ENCODE data around the gene SCAF1.
"Not testable (repeated sequence)": the region's sequence is repeated elsewhere in the genome, so short reads cannot be mapped to it uniquely, and the experiment has no call there.

Gene SCAF1

DNA sequence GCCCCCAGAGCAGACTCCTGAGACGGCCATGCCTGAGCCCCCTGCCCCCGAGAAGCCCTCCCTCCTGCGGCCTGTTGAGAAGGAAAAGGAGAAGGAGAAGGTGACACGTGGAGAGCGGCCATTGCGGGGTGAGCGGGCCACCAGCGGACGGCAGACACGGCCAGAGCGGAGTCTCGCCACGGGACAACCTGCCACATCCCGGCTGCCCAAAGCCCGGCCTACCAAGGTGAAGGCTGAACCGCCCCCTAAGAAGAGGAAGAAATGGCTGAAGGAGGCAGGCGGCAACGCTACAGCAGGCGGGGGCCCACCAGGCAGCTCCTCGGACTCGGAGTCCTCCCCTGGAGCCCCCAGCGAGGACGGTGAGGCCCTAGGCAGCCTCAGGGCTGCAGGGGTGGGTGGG lies 26.1 kb upstream of the SCAF1 start:
- no peak for DNase-seq (ENCODE audit: low read depth in 2 of 3, low spot score in 2 of 3)

- DNase-seq (ENCODE audit: low read depth in 2 of 3, low spot score in 2 of 3), result no peak
These were observed 25.5 kb upstream of the SCAF1 start for GRCh38 chr19:49616532-49616931.

DNA sequence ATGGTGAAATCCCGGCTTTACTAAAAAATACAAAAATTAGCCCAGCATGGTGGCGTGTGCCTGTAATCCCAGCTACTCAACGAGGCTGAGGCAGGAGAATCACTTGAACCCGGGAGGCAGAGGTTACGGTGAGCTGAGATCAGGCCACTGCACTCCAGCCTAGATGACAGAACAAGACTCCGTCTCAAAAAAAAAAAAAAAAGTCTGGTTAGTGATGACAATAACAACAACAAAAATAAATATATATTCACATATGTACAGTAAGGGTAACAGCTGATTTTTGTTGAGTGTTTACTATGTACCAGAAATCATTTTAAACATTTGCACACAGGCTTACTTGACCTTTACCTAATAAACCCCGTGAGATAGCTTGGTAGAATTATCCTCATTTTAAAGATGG lies 25.1 kb upstream of the SCAF1 start:
- DNase-seq (ENCODE audit: low read depth in 2 of 3, low spot score in 2 of 3), result no peak

DNA sequence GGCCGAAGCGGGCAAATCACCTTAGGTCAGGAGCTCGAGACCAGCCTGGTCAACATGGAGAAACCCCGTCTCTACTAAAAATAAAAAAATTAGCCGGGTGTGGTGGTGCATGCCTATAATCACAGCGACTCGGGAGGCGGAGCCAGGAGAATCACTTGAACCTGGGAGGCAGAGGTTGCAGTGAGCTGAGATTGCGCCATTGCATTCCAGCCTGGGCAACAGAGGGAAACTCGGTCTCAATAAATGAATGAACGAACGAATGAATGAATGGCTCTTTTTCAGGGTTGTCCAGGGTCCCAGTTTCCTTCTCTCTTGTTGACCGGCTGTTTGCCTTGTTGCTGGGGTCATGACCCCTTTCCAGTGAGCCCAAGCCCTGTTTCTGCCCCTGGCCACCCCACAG lies 24.1 kb upstream of the SCAF1 start:
- DNase-seq (ENCODE audit: low read depth in 2 of 3, low spot score in 2 of 3), result not testable (repeated sequence)

DNA sequence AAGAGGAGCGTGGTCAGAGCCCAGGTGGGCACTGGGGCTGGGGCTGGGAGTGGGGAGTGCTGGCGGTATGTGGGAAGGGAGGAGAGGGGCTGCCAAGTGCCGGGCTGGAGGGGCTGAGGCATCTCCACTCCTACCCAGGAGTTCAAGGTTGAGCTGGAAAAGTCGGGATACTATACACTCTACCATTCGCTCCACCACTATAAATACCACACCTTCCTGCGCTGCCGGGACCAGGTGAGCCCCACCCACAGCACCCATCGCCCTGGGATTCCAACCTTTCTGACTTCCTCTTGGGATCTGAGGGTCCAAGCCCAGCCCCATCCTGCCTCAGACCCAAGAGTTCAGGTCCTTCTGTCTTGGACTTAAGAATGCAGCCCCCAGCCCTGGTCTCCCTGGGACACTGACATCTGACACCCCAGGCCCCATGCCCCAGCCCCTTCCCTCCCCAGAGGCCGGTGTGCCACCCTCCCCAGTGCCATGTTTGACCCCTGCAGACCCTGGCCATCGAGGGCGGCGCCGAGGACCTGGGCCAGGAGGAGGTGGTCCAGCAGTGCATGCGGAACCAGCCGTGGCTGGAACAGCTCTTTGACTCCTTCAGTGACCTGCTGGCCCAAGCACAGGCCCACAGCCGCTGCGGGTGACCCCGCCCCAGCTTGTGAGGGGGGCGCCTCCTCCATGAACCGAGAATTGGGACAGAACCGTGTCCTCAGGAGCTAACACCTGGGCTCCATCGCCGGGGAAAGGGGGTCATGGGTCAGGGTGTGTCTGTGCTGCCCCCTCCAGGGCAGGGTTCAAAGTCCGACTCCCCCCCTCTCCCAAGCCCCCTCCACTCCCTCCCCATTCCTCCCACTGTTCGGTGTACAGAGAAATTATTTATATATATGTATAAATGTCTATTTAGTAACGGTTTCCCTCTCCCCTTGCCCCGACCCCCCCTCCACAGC lies 16.8 kb upstream of the SCAF1 start:
- no peak for DNase-seq (ENCODE audit: low read depth in 2 of 3, low spot score in 2 of 3)

GRCh38 chr19:49626226-49626625 lies 15.8 kb upstream of the SCAF1 start:
- no peak for DNase-seq (ENCODE audit: low read depth in 2 of 3, low spot score in 2 of 3)

- DNase-seq (ENCODE audit: low read depth in 2 of 3, low spot score in 2 of 3), result no peak
These were observed 12.3 kb upstream of the SCAF1 start for GRCh38 chr19:49629659-49630058.

DNA sequence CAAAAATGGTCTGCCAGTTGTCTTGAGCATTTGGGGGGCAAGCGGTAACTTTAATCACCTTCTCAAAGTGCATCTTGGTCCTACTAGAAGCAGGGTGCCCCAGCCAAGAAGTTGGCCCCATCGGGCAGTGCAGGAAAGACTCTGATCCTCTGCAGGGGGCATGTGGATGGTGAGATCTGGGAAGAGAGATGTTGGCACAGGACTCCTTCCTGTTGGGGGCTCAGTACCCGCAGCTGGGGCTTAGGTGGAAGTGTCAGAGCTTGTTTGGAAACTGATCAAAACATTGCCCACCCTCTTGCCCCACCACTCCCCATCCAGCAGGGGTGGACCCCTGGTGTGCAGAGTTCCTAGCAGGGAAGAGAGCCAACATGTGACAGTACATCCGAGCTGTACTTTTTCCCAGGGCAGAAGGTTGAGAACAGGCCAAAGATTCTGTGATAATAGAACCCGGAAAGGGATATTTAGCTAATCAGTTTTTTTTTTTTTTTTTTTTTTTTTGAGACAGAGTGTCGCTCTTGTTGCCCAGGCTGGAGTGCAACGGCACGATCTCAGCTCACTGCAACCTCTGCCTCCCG lies 10.9 kb upstream of the SCAF1 start:
- no peak for DNase-seq (ENCODE audit: low read depth in 2 of 3, low spot score in 2 of 3)

DNA sequence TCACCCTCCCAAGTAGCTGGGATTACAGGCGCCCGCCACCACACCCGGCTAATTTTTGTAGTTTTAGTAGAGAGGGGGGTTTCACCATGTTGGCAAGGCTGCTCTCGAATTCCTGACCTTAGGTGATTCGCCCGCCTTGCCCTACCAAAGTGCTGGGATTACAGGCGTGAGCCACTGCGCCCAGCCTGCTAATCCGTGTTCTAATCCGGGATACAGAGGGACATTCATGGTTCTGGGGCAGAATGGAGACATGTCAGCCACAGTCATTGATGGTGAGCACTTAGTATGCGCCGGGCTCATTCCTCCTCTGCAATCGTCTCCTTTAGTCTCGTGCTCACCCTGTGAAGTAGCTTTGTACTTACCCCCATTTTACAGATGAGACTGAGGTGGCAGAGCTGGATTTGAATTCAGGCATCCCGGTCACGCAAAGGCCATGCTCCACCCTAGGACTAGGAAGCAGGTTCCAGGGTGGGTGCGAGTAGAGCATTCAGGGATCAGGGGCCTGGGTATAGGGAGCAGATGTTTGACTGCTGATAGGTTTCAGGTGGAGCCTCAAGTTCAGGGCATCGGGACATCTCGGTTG lies 10.3 kb upstream of the SCAF1 start:
- DNase-seq (ENCODE audit: low read depth in 2 of 3, low spot score in 2 of 3), result no peak

DNA sequence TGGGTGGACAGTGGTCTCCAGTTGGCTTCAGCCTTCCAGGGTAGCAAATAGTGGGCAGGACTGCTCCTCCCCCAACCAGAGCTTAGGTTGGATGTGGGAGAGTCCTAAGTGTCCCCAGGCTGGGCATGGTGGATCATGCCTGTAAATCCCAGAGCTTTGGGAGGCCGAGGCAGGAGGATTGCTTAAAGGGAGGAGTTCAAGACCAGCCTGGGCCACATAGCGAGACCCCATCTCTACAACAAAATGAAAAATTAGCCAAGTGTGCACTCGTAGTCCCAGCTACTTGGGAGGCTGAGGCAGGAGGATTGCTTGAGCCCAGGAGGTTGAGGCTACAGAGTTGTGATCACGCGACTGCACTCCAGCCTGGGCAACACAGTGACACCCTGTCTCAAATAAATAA lies 9.4 kb upstream of the SCAF1 start:
- no peak for DNase-seq (ENCODE audit: low read depth in 2 of 3, low spot score in 2 of 3)

- not testable (repeated sequence) for DNase-seq (ENCODE audit: low read depth in 2 of 3, low spot score in 2 of 3)
These were observed 8.7 kb upstream of the SCAF1 start for GRCh38 chr19:49633273-49633672.

DNA sequence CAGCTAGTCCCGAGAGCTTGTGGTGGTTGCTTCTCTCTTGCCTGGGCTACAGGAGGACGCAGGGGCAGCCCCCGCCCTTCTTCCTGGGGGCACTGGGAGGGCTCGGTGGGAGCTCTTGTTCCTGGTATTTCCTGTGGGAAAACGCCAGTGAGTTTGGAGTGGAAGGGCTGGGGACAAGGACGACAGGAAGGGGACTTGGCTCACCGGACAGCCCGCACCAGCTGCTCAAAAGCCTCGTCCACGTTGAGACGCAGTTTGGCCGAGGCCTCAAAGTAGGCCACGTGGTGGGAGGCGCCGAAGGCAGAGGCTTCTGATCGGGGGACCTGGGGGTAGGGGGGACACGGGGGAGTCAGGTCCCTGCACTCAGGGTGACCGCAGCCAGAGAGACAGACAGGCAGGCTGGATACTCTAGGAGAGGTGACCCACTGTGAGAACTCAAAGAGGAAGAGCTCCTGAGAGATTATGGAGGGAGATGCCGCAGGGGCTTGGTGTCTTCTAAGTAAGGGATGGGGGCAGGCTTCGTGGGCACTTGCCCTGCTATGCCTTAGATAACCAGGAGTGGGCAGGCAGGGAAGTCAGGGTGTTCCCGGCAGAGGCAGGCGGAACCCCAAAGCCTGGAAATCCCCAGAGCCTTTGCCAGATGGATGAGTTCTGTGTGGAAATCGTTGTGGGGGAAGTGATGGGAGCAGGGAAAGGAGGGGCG lies 6.3 kb upstream of the SCAF1 start:
- no peak for DNase-seq (ENCODE audit: low read depth in 2 of 3, low spot score in 2 of 3)

DNA sequence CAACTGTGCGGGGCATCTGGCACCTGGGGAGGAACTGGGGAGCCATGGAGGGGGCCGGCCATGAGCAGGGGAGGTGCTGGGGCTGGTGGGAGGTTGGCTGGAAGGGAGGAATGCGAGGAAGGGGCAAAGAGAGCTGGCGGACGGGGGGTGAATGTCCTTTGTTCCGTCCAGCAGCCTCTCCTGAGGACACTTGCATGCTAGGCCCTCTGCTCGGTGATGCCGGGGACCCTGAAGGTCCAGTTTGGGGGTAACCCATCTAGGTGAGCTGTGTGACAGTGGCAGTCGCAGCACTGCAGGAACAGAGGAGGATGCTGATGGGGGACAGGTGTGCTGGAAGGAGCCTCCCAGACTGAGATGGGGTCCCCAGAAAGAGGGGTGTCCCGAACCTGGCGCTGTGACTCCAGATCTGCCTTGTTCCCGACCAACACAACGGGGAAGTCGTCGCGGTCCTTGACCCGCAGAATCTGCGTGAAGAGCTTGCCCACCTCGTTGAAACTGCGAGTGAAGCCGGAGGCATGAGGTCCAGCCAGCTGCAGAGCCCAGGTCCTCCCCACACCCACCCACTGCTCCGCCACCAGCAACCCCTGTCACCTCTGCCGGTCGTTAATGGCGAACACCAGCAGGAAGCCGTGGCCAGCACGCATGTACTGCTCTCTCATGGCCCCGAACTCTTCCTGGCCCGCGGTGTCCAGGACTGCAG lies 5.6 kb upstream of the SCAF1 start:
- DNase-seq (ENCODE audit: low read depth in 2 of 3, low spot score in 2 of 3), result no peak

DNA sequence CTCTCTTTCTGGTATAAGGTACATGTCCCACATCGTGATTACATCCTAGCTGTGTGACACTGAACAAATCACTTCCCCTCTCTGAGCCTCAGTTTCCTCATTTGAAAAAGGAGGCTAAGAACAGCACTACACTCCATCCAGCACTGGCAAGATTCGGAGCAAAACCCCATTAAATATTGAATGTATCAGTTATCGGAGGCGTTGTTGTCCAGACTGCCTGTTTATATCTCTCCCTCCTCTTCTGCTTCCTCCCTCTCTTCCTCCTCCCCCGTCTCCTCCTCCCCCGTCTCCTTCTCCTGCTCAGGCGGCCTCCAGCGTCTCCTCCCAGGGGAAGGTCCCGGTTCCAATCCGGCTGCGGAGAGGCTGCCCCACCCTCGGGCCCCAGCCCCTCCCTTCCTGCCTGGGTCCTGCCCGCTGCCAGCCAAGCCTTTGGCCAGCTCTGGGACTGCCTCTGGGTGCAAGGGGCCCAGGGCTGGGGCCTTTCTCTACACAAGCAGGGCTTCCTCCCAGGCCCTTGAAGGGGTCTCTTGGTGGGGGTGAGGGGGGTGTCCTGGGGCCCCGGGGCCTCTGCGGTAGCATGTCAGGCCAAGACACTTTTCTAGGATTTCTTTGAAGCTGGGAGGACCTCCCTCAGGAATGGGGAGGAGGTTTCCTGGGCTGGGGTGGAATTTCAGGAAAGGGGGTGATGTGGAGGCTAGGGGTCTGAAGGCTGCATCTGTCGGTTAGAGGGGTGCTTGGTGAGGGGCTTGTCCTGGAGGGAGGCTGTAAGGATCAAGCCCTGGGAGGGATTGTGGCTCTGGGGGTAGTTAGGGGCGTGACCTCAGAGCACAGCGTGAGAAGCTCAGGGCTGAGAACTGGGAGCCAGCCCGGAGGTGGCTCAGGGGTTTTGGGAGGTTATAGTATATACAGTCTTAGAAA lies 3.9 kb upstream of the SCAF1 start:
- DNase-seq (ENCODE audit: low read depth in 2 of 3, low spot score in 2 of 3), result no peak

DNA sequence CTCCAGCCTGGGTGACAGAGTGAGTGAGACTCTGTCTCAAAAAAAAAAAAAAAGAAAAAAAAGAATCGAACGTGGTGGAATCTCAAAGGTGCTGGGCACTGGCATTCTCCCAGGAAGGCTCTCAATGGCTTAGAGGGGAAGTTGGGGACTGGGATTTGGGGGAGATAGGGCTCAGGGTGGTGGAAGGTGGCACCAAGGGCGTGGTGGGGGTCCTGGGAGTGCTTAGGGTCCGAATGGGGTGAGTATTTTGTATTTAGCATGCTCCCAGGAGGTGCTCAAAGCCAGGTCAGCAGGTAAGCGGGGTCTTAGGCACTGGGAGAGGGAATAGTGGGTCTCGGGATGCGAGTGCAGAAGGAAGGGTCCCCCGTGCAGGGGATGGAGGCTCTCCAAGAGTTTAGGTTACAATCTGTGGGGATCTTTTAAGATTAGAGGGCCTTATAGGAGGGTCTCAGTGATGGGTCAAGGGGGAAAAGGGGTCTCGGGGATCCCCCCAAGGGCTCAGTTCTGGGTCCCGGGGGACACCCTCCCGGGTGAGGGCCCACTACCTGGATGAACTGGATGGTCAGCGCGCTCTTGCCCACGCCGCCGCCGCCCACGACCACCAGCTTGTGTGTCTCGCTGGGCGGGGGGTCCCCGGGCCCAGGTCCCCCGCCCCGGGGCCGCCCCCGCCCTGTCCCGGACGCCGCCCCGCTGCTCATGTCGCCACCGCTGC lies 2.5 kb upstream of the SCAF1 start:
- DNase-seq (ENCODE audit: low read depth in 2 of 3, low spot score in 2 of 3), result no peak

GRCh38 chr19:49640113-49640898 lies 1.7 kb upstream of the SCAF1 start, which contains the start of gene RRAS:
Gene RRAS, minus strand, starts transcription at chr19:49640143. Its CDS starts 45 bp downstream, at chr19:49640098.
- peak; percentile 98 for DNase-seq (ENCODE audit: low read depth in 2 of 3, low spot score in 2 of 3)

GRCh38 chr19:49642492-49643035 lies 555 bp downstream of the SCAF1 start:
- DNase-seq (ENCODE audit: low read depth in 2 of 3, low spot score in 2 of 3), result no peak

DNA sequence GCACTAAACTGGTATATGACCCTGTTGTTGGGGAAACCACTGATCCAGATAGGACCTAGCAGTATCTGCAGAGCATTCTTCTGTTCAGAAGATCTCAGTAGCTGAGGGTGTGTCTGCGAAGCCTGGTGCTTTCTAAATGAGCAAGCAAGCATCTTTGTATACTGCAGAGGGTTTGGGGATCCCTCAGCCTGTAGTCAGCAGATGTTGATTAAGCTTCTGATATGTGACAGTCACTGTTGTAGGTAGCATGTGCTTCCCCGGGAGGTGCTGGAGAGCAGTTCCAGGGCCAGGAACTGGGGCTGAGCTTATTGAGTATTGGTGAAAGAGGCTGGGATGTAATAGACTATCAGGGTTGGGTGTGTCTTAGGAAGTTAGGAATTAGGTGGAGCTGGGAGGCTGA lies 1.5 kb downstream of the SCAF1 start:
- DNase-seq (ENCODE audit: low read depth in 2 of 3, low spot score in 2 of 3), result no peak
